Measurements from ENCODE around the gene WIPI1. TPM values are rescaled to one million over a fixed set of nuclear protein-coding genes. Genes with fewer than 3 reads are reported as not detected.

WIPI1 gene
- total and polyA plus RNA-seq, 3 donors from 2014 or later = 25.4 to 38.3 (median 26.8) TPM

GRCh38 chr17:68449021-68449739, 8.1 kb downstream of the WIPI1 start:
- Histone ChIP-seq H3K4me3 (no peak overlapping the region), H3K27me3 (no peaks in the 10 kb centered on the region), H3K9me3 (no peaks in the 10 kb centered on the region), H3K36me3 (ENCODE audit: low read depth, missing control alignments) (no peaks in the 10 kb centered on the region), H3K4me1 (peaks cover 8% of the 10 kb centered on the region), H3K27ac (no peak overlapping the region)
- no peak for DNase-seq
- intact Hi-C loops (cut with DNase I; ENCODE audit: low total_unique reads) = no loop called here
- WGBS, 2 donors = 89 to 90% methylated on average over 13 of the region's 13 CpGs
- TF ChIP-seq POLR2A (IDR thresholded peaks at IDR 0.05) = no peak
- TF ChIP-seq, protein P1, sequence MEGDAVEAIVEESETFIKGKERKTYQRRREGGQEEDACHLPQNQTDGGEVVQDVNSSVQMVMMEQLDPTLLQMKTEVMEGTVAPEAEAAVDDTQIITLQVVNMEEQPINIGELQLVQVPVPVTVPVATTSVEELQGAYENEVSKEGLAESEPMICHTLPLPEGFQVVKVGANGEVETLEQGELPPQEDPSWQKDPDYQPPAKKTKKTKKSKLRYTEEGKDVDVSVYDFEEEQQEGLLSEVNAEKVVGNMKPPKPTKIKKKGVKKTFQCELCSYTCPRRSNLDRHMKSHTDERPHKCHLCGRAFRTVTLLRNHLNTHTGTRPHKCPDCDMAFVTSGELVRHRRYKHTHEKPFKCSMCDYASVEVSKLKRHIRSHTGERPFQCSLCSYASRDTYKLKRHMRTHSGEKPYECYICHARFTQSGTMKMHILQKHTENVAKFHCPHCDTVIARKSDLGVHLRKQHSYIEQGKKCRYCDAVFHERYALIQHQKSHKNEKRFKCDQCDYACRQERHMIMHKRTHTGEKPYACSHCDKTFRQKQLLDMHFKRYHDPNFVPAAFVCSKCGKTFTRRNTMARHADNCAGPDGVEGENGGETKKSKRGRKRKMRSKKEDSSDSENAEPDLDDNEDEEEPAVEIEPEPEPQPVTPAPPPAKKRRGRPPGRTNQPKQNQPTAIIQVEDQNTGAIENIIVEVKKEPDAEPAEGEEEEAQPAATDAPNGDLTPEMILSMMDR (IDR thresholded peaks at IDR 0.05) = no peak

DNA sequence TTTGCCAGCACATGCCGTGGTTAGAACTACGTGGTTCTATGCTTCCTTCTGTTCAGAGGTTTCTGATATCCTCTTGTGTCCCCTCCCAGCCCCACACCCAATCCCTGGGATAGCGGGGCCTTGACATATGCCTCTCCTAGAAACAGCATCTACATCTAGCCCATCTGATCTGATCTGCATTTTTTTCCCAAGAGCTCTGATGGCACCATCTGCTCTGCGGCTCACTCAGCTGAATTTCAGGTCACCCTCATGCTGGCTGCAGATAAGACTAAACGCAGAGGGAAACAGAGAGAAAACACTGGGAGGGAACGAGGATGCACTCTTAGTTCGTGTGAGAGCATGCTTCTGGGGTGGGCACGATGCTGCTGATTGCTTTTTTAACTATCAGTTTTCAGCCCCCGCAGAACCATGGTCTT, 10.7 kb downstream of the WIPI1 start:
- Histone ChIP-seq H3K27ac (peak overlapping the region in 1 of 2 donors; percentile 45), H3K27me3 (no peaks in the 10 kb centered on the region), H3K4me3 (no peak overlapping the region), H3K4me1 (peaks cover 25% of the 10 kb centered on the region), H3K36me3 (ENCODE audit: low read depth, missing control alignments) (no peaks in the 10 kb centered on the region), H3K9me3 (no peaks in the 10 kb centered on the region)
- WGBS, 2 donors = 72 to 75% methylated on average over 9 of the region's 9 CpGs
- intact Hi-C loops (cut with DNase I; ENCODE audit: low total_unique reads) = no loop called here
- DNase-seq = no peak
- TF ChIP-seq POLR2A (IDR thresholded peaks at IDR 0.05) = no peak
- TF ChIP-seq, protein P1 (IDR thresholded peaks at IDR 0.05) = no peak

DNA sequence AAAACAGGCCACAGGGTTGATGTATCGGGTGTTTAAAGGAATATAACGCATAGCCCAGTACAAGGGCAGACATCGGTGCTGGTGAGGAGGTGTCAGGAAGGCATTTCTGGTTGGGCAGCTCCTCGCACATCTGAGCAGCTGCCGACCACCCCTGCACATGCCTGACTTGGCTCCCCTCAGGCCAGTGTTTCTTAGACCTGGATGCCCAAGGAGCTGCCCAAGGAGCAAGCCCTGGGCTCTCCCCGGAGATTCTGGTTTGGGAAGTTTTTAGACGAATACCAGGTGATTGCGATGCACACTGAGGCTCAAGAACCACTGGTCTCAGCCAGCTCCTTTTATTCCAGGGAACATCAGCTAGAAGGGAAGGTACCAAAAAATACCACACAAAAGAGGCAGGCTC, 11.6 kb downstream of the WIPI1 start:
- Histone ChIP-seq H3K27me3 (no peaks in the 10 kb centered on the region), H3K4me1 (peaks cover 28% of the 10 kb centered on the region), H3K27ac (peak overlapping the region in 1 of 2 donors; percentile 58), H3K9me3 (no peaks in the 10 kb centered on the region), H3K4me3 (no peak overlapping the region), H3K36me3 (ENCODE audit: low read depth, missing control alignments) (no peaks in the 10 kb centered on the region)
- no peak for DNase-seq
- WGBS, 2 donors = 87 to 90% methylated on average over 8 of the region's 8 CpGs
- intact Hi-C loops (cut with DNase I; ENCODE audit: low total_unique reads) = no loop called here
- no peak for TF ChIP-seq POLR2A (IDR thresholded peaks at IDR 0.05)
- TF ChIP-seq, protein P1 (IDR thresholded peaks at IDR 0.05) = no peak

DNA sequence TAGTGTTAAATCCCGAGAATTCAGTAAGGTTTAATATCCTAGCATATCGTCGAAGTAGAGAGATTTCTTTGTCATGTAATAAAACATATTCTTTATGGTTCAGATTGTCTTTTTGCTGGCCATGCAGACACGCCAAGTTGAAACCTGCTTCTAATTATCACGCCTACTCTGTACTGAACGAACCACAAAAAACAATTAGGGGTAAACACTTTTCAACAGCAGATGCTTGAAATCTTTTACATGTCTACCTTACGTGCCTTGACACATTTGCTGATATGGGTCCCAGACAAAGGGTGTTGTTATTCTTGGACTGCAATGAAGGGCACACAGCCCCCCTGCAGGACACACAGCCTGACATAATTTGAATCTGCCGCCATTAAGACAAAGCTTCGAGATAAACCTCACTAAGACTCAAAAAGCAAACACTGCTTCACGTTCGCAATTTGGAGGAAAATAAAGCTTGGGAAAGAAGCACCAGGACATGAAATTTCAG, 13.3 kb downstream of the WIPI1 start:
- H3K27ac ChIP-seq = peak overlapping the region; percentile 29 to 78
- TF ChIP-seq POLR2A (IDR thresholded peaks at IDR 0.05) = no peak
- TF ChIP-seq, protein P1 (IDR thresholded peaks at IDR 0.05) = no peak
- no peaks in the 10 kb centered on the region for H3K36me3 ChIP-seq (ENCODE audit: low read depth, missing control alignments)
- H3K27me3 ChIP-seq = no peaks in the 10 kb centered on the region
- no peak overlapping the region for H3K4me3 ChIP-seq
- peaks cover 28% of the 10 kb centered on the region for H3K4me1 ChIP-seq
- no peak for DNase-seq
- intact Hi-C loops (cut with DNase I; ENCODE audit: low total_unique reads) = no loop called here
- WGBS, 2 donors = 45 to 50% methylated on average over 11 of the region's 11 CpGs
- H3K9me3 ChIP-seq = no peaks in the 10 kb centered on the region

All from testis (tissue), 3 donors.